Measurements from ENCODE around the gene NNMT.

The NNMT gene

DNA sequence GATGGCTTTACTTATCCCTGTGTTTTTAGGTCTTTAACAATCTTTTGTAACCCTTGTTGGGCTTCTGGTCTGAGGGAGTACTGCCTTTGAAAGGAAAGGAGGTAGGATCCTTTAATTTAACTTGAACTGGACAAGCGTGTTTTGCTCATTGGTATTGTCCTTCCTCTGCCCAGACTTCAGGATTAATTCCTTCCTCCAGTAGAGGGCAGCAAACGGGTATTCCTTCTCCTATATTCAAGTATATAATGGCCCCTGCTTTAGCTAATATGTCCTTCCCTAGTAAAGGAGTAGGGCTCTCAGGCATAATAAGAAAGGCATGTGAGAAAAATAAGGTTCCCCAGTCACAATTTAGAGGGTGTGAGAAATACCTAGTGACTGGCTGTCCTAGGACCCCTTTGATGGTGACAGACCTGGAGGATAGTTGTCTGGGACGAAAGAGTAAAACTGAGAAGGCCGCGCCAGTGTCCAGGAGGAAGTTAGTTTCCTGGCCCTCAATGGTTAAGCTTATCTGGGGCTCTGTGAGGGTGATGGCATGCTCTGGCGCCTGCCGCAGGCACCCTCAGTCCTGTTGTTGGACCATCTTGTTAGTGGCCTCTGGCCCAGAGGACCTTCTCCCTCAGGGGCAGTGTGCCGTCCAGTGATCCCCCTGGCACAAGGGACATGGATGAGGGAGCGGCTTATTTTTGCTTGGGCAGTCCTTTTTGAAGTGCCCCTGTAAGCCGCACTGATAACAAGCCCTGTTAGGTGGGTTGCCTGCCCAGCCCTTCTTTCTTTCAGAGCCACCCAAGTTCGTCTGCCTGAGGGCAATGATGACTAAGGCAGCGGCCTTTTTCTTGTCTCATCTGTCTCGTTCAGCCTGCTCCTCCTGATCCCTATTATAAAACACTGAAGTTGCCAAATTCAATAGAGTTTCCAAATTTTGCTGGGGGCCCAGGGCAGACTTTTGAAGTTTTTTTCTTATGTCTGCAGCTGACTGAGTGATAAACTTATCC is 52.3 kb downstream of the NNMT start:
- peak; percentile 31 for DNase-seq (ENCODE audit: low read depth)

DNA sequence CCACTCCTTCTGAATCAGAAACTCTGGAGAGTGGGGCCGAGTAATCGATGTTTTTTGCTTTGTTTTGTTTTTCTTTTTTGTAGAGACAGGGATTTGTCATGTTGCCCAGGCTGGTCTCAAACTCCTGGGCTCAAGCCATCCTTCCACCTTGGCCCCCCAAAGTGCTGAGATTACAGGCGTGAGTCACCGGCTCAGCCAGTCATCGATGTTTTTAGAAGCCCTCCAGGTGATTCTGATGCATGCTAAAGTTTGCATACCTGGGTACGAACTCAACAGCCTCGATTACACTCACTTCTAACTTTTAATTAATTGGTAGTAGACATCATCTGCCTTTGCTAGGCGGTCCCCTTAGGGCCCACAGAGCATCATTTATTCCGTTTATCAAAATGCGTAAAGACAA is 53.8 kb downstream of the NNMT start:
- no peak for DNase-seq (ENCODE audit: low read depth)

- DNase-seq (ENCODE audit: low read depth), result no peak
Measured at GRCh38 chr11:114353443-114353842, 57.2 kb downstream of the NNMT start.

DNA sequence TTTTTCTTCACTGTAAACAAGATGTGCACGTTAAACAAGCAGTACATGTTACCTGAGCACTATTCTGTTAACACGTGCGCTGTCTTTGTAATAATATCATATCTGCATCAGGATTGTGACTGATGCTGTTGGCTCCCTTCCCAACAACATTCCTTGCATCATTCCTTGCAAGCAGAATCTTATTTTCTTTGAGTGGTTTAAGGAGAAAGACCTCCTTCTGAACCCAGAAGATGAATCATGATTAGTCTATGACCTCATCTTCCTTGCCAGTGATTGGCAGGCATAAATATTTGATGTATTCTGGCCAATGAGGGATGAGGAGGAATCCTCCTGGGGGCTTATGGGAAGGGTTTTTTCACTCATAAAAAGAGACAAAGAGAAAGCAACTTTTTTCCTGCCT is 57.9 kb downstream of the NNMT start:
- DNase-seq (ENCODE audit: low read depth), result no peak

- DNase-seq (ENCODE audit: low read depth), result no peak
Measured at GRCh38 chr11:114358716-114359115, 62.5 kb downstream of the NNMT start.

DNA sequence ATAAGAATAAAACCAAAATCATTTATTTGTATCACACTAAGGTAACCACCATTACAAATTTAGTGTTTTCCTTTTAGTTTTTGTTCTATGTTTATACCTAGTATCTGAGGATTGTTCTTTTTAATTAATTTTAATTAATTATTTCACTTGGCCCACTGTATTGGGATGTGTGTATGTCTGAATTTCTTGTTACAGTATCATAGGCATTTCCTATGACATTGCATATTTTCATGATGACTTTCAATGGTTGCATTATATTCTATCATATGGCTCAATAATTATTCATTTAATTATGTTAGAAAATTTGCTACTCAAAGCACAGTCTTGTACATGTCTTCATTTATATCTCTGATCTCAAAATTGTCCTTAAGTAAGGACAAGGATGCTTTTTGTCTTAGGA is 63.1 kb downstream of the NNMT start:
- DNase-seq (ENCODE audit: low read depth), result no peak

DNA sequence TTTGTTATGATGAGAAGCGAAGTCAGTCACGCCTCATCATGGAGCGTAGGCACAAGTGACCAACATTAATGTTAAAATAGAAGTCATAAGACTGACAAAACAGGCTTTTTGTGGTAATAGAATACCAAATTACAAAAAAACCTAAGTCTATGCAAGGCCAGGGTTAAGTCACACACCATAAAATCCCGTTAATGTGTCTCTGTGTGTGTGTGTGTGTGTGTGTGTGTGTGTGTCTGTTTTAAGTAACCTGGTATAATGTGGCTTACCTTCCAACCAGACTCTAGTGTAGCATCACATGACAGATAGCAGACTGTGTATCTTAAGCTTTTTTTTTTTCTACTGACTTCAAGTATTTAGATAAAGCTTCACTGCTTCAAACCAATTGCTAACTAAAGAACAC is 66.1 kb downstream of the NNMT start:
- DNase-seq (ENCODE audit: low read depth), result no peak

GRCh38 chr11:114362958-114363357 is 66.8 kb downstream of the NNMT start:
- DNase-seq (ENCODE audit: low read depth), result no peak

Data from activated T-cell treated with anti-CD3 and anti-CD28 coated beads for 24 hours (primary cell).